H1 (cell line): Measurements from ENCODE around the gene TEX14. TPM values are rescaled to one million over a fixed set of nuclear protein-coding genes. Genes with fewer than 3 reads are reported as not detected.

Experiments used
- CTCF ChIA-PET: fragments of 300-600 bp; sonication (Branson Sonifier 250); formaldehyde crosslinking; loops from one replicate; lab custom pipeline; 2021; ENCODE audit not compliant: partially characterized antibody; lab: Charles Lee
- POLR2A ChIA-PET: fragments of 300-600 bp; sonication (Branson Sonifier 250); formaldehyde crosslinking; loops from one replicate; lab custom pipeline; 2021; ENCODE audit warnings: inconsistent platforms; ENCODE audit not compliant: partially characterized antibody; lab: Charles Lee
- DNase-seq, 2 experiments: peaks; one replicate each; pipeline versions ENCODE4 v3.0.0 to v3.0.0-alpha.2; 2010 to 2022; ENCODE audit warnings: low spot score in 2 of 2, low read depth in 1 of 2, mixed read lengths in 1 of 2
- FAIRE-seq: peaks from 2 replicates; lab custom pipeline; 2011; peaks lifted over from hg19 to GRCh38; lab: Jason Lieb, UNC
- H2AFZ ChIP-seq: 2 replicates; pipeline ENCODE4 v1.8.1; 2012; ENCODE audit warnings: low read length, inconsistent platforms
- H2AK5ac ChIP-seq: 2 replicates; pipeline ENCODE4 v1.6.1; 2013; ENCODE audit warnings: low read depth, low read length
- H2BK120ac ChIP-seq: replicated peaks from 2 replicates; pipeline ENCODE3; 2013; ENCODE audit warnings: low read depth, low read length, inconsistent platforms
- H2BK12ac ChIP-seq: 2 replicates; pipeline ENCODE4 v1.6.1; 2013; ENCODE audit warnings: low read depth, low read length
- H2BK15ac ChIP-seq: 2 replicates; pipeline ENCODE4 v1.6.1; 2013; ENCODE audit warnings: low read length
- H2BK20ac ChIP-seq: 2 replicates; pipeline ENCODE4 v1.6.1; 2013; ENCODE audit warnings: low read length
- H2BK5ac ChIP-seq: 2 replicates; pipeline ENCODE4 v1.6.1; 2013; ENCODE audit warnings: low read depth, low read length
- H3K14ac ChIP-seq: 2 replicates; pipeline ENCODE4 v1.6.1; 2013; ENCODE audit warnings: inconsistent platforms; ENCODE audit not compliant: insufficient read length
- H3K18ac ChIP-seq: 2 replicates; pipeline ENCODE4 v1.6.1; 2013; ENCODE audit warnings: low read length; ENCODE audit errors: extremely low read depth
- H3K23ac ChIP-seq: 2 replicates; pipeline ENCODE4 v1.6.1; 2013; ENCODE audit warnings: inconsistent platforms; ENCODE audit not compliant: insufficient read length
- H3K23me2 ChIP-seq: 2 replicates; pipeline ENCODE4 v1.6.1; 2013; ENCODE audit warnings: low read depth, low read length
- H3K27ac ChIP-seq: 2 replicates; pipeline ENCODE4 v1.6.1; 2011; ENCODE audit warnings: low read depth, low read length, inconsistent platforms
- H3K27me3 ChIP-seq, 4 experiments: replicated peaks in 1 of 4; 1 replicate in 1 of 4; 2 replicates in 3 of 4; pipeline versions ENCODE4 v1.6.1 to v1.8.1; 2011 to 2013; ENCODE audit warnings: low read length in 3 of 4, mild to moderate bottlenecking in 3 of 4, inconsistent platforms in 2 of 4, mixed read lengths in 2 of 4, moderate library complexity in 1 of 4; ENCODE audit not compliant: control insufficient read depth in 3 of 4, insufficient read depth in 3 of 4; ENCODE audit errors: extremely low read depth in 1 of 4
- H3K36me3 ChIP-seq, 4 experiments: 2 replicates each; pipeline versions ENCODE4 v1.6.1 to v1.8.1; 2011 to 2013; ENCODE audit warnings: mild to moderate bottlenecking in 4 of 4, low read length in 3 of 4, moderate library complexity in 2 of 4, control low read depth in 1 of 4, inconsistent platforms in 1 of 4; ENCODE audit not compliant: insufficient read depth in 4 of 4, control insufficient read depth in 2 of 4
- H3K4ac ChIP-seq: replicated peaks from 2 replicates; pipeline ENCODE3; 2013; ENCODE audit warnings: low read length, low read depth, mixed read lengths, inconsistent platforms; ENCODE audit not compliant: insufficient read length
- H3K4me1 ChIP-seq, 4 experiments: replicated peaks in 1 of 4; 1 replicate in 1 of 4; 2 replicates in 3 of 4; pipeline versions ENCODE4 v1.6.1 to v1.8.1; 2011 to 2013; ENCODE audit warnings: low read length in 3 of 4, inconsistent platforms in 2 of 4, mixed read lengths in 1 of 4; ENCODE audit not compliant: insufficient read depth in 4 of 4, control insufficient read depth in 3 of 4
- H3K4me2 ChIP-seq, 2 experiments: 2 replicates each; pipeline versions ENCODE4 v1.6.1 to v1.8.1; 2011 to 2013; ENCODE audit warnings: low read depth in 2 of 2, low read length in 2 of 2, control low read depth in 1 of 2, inconsistent platforms in 1 of 2, mild to moderate bottlenecking in 1 of 2; ENCODE audit not compliant: insufficient read depth in 1 of 2
- H3K4me3 ChIP-seq, 4 experiments: fragments of 200-600, 300-600 bp in 1 of 4; sonication (generic), shearing (Covaris generic), sonication (Bioruptor Twin) in 1 of 4; 2 replicates each; pipeline versions ENCODE4 v1.5.1 to v1.8.1; 2011 to 2016; ENCODE audit warnings: low read length in 4 of 4, low read depth in 3 of 4, control low read depth in 2 of 4, inconsistent platforms in 2 of 4, mild to moderate bottlenecking in 2 of 4, mixed read lengths in 1 of 4, moderate library complexity in 1 of 4; ENCODE audit not compliant: insufficient read depth in 2 of 4; ENCODE audit errors: extremely low read depth in 1 of 4
- H3K56ac ChIP-seq: replicated peaks from 2 replicates; pipeline ENCODE3; 2013; ENCODE audit warnings: low read depth, mild to moderate bottlenecking, mixed read lengths, low read length, inconsistent platforms; ENCODE audit not compliant: insufficient read length
- H3K79me1 ChIP-seq: 2 replicates; pipeline ENCODE4 v1.6.1; 2013; ENCODE audit warnings: low read depth, low read length, control low read depth
- H3K79me2 ChIP-seq, 2 experiments: 2 replicates each; pipeline versions ENCODE4 v1.6.1 to v1.8.1; 2012 to 2013; ENCODE audit warnings: low read length in 2 of 2, mild to moderate bottlenecking in 2 of 2, inconsistent platforms in 1 of 2; ENCODE audit not compliant: insufficient read depth in 2 of 2, control insufficient read depth in 1 of 2
- H3K9ac ChIP-seq, 4 experiments: replicated peaks in 1 of 4; 1 replicate in 1 of 4; 2 replicates in 3 of 4; pipeline versions ENCODE4 v1.6.1 to v1.8.1; 2011 to 2013; ENCODE audit warnings: low read depth in 3 of 4, low read length in 3 of 4, control low read depth in 2 of 4, mild to moderate bottlenecking in 2 of 4, moderate library complexity in 2 of 4, inconsistent platforms in 1 of 4; ENCODE audit errors: extremely low read depth in 1 of 4
- H3K9me3 ChIP-seq, 2 experiments: 2 replicates each; pipeline versions ENCODE4 v1.6.1 to v1.8.1; 2012 to 2013; ENCODE audit warnings: mild to moderate bottlenecking in 2 of 2, moderate library complexity in 2 of 2, control low read depth in 1 of 2, inconsistent platforms in 1 of 2, low read depth in 1 of 2, low read length in 1 of 2, mixed read lengths in 1 of 2; ENCODE audit not compliant: insufficient read depth in 2 of 2
- H4K20me1 ChIP-seq, 2 experiments: replicated peaks in 1 of 2; 2 replicates each; pipeline versions ENCODE3 to v1.8.1; 2011 to 2013; ENCODE audit warnings: inconsistent platforms in 2 of 2, low read length in 2 of 2, mild to moderate bottlenecking in 1 of 2; ENCODE audit not compliant: insufficient read depth in 2 of 2, control insufficient read depth in 1 of 2
- H4K5ac ChIP-seq: 2 replicates; pipeline ENCODE4 v1.6.1; 2013; ENCODE audit warnings: low read length, low read depth, mixed read lengths, inconsistent platforms; ENCODE audit not compliant: insufficient read length
- H4K8ac ChIP-seq: 2 replicates; pipeline ENCODE4 v1.8.0; 2013; ENCODE audit warnings: mild to moderate bottlenecking, moderate library complexity, low read length, inconsistent platforms; ENCODE audit not compliant: insufficient read depth; ENCODE audit errors: extremely low read depth
- H4K91ac ChIP-seq: replicated peaks from 2 replicates; pipeline ENCODE3; 2013; ENCODE audit warnings: low read length, mixed read lengths, inconsistent platforms; ENCODE audit not compliant: insufficient read length
- EGR1 ChIP-seq: IDR thresholded peaks from 2 replicates; pipeline ENCODE4 v1.6.1; 2011; ENCODE audit warnings: low read depth, low read length, borderline replicate concordance
- JUND ChIP-seq: IDR thresholded peaks from 2 replicates; pipeline ENCODE4 v1.6.1; 2011; ENCODE audit warnings: mild to moderate bottlenecking, improper control_type of control experiment, low read length
- POLR2AphosphoS5 ChIP-seq: IDR thresholded peaks from 2 replicates; pipeline ENCODE4 v1.6.1; 2011; ENCODE audit warnings: low read depth, low read length
- RNF2 ChIP-seq: fragments of 200-900, 300-1000 bp; sonication (generic); IDR thresholded peaks from 2 replicates; pipeline ENCODE4 v1.7.1; 2016; ENCODE audit warnings: borderline replicate concordance, low read depth, mild to moderate bottlenecking, antibody characterized with exemption, low read length; ENCODE audit not compliant: poor library complexity, severe bottlenecking; ENCODE audit errors: missing control alignments
- SIN3A ChIP-seq, 2 experiments: IDR thresholded peaks in 1 of 2; conservative IDR thresholded peaks in 1 of 2; 2 replicates each; pipeline ENCODE4 v1.6.1; 2011 to 2012; ENCODE audit warnings: low read length in 2 of 2, improper control_type of control experiment in 1 of 2, low read depth in 1 of 2, mild to moderate bottlenecking in 1 of 2
- SP2 ChIP-seq: IDR thresholded peaks from 2 replicates; pipeline ENCODE4 v1.6.1; 2012; ENCODE audit warnings: mild to moderate bottlenecking, low read length, inconsistent platforms
- TAF7 ChIP-seq: optimal IDR thresholded peaks from 2 replicates; pipeline ENCODE3; 2011; ENCODE audit warnings: low read depth, mild to moderate bottlenecking, inconsistent platforms, low read length, moderate library complexity, borderline replicate concordance
- TCF12 ChIP-seq: IDR thresholded peaks from 2 replicates; pipeline ENCODE4 v1.6.1; 2011; ENCODE audit warnings: low read depth, mild to moderate bottlenecking, low read length
- WGBS, 2 experiments: shearing (Covaris generic) in 1 of 2; methylation state at CpG; one replicate each; pipeline versions ENCODE4 v1.1.6 to v1.1.7; 2013 to 2015; ENCODE audit warnings: low lambda C conversion rate in 2 of 2, mixed read lengths in 2 of 2, inconsistent platforms in 1 of 2, low coverage in 1 of 2, missing lambda C conversion rate in 1 of 2; ENCODE audit not compliant: insufficient replicate concordance in 2 of 2, insufficient coverage in 1 of 2, insufficient read length in 1 of 2; ENCODE audit errors: extremely low coverage in 1 of 2, missing lambda C conversion rate in 1 of 2; 5-methylcytosine and 5-hydroxymethylcytosine counted together
- polyA plus RNA-seq, 7 experiments: library from polyadenylated mRNA; depleted of rRNA in 3 of 7; stranded (reverse) in 5 of 7; unstranded in 2 of 7; fragments of >200 nt in 5 of 7; fragments of 200-250 nt in 2 of 7; gene quantifications; 1 replicate in 5 of 7; 2 replicates in 1 of 7; 4 replicates in 1 of 7; pipeline versions ENCODE4 v1.2.1 to v1.2.3, GENCODE V29; 2011 to 2013; ENCODE audit warnings: missing spikeins in 2 of 7, mixed read lengths in 2 of 7
- total RNA-seq: library from RNA; stranded (reverse); fragmentation: NEBNext Ultra II Directional; extraction: Animal tissue kit (Norgen Biotek cat#: 25700); gene quantifications from 2 replicates; pipeline ENCODE4 v1.2.1, GENCODE V29; 2021
- TF ChIP-seq, protein P1 (sequence below): IDR thresholded peaks from 2 replicates; pipeline ENCODE4 v1.6.1; 2012; ENCODE audit warnings: inconsistent platforms

Gene TEX14
- total and polyA plus RNA-seq, 2 of the 8 experiments (the other 6 are each of a cell fraction or from before 2014, with no cell fraction given) = 0.83 to 2.5 TPM

DNA sequence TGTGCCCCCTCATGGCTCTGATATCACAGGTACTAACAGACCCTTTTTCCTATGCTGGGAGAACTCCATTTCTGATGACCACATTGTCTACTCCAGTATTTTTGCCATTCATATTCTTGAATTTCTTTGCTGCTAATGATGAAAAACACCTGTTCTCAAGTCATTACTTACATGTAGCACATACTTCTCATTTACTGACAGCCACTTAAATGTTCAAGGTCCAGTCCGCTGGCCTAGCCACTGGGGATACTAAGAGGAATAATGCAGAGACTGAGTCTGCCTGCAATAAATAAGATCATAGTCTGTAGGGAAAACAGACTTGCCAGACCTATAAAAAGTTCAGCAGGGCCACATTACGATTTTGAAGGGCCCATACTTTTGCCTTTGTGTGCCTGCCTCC, 27.5 kb downstream of the TEX14 start:
- no peak overlapping the region for H3K4ac ChIP-seq
- ChIA-PET POLR2A (interaction anchor here (1.5 kb wide), 1 partner anchor 32 kb away, joined by 7 read pairs; no protein-coding TSS in a partner anchor), CTCF (interaction anchor here (0.6 kb wide), 1 partner anchor 514 kb away, joined by 3 read pairs; no protein-coding TSS in a partner anchor)
- H3K14ac ChIP-seq = no peak overlapping the region
- H4K5ac ChIP-seq = no peak overlapping the region
- H2BK20ac ChIP-seq = no peak overlapping the region
- no peak overlapping the region for H2BK120ac ChIP-seq
- no peaks in the 10 kb centered on the region; the same call in 1 of the 2 replicates for H3K23me2 ChIP-seq
- no peak overlapping the region for H4K8ac ChIP-seq
- no peak for DNase-seq
- no peak overlapping the region for H3K9ac ChIP-seq
- H2BK12ac ChIP-seq = no peak overlapping the region
- no peak overlapping the region for H2AK5ac ChIP-seq
- no peaks in the 10 kb centered on the region for H3K27me3 ChIP-seq
- no peaks in the 10 kb centered on the region for H3K79me1 ChIP-seq
- H3K4me2 ChIP-seq = no peak overlapping the region
- no peak for FAIRE-seq
- no peak overlapping the region for H3K18ac ChIP-seq
- H3K4me1 ChIP-seq = peaks cover 0 to 4% (median 1%) of the 10 kb centered on the region in 4 experiments; a peak in 2 of 7 replicates
- H3K79me2 ChIP-seq = no peaks in the 10 kb centered on the region
- H2BK15ac ChIP-seq = no peak overlapping the region
- H3K27ac ChIP-seq = no peak overlapping the region
- H3K9me3 ChIP-seq = no peaks in the 10 kb centered on the region
- H3K36me3 ChIP-seq = no peaks in the 10 kb centered on the region
- WGBS, 2 experiments = 76% methylated on average over 2 of the region's 2 CpGs; no CpG with 5 or more reads in 1 of the 2 experiments
- H2AFZ ChIP-seq = no peak overlapping the region
- H3K23ac ChIP-seq = no peak overlapping the region
- no peak overlapping the region for H3K4me3 ChIP-seq
- H4K91ac ChIP-seq = no peak overlapping the region
- no peaks in the 10 kb centered on the region for H4K20me1 ChIP-seq
- H2BK5ac ChIP-seq = no peak overlapping the region
- H3K56ac ChIP-seq = no peak overlapping the region
- TF ChIP-seq JUND (no peak), RNF2 (no peak), EGR1 (no peak), TAF7 (no peak), SP2 (no peak), SIN3A (conservative IDR thresholded peaks at IDR 0.05 in 1 of 2, IDR thresholded peaks at IDR 0.05 in 1 of 2; ENCODE audit: low read depth in 1 of 2, low read length in 2 of 2) (no peak), POLR2AphosphoS5 (no peak), TCF12 (no peak)
- TF ChIP-seq, protein P1, sequence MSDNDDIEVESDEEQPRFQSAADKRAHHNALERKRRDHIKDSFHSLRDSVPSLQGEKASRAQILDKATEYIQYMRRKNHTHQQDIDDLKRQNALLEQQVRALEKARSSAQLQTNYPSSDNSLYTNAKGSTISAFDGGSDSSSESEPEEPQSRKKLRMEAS = no peak
